Natural killer cell (primary cell): ENCODE data around the gene PXDN. TPM values are rescaled to one million over a fixed set of nuclear protein-coding genes. Genes with fewer than 3 reads are reported as not detected.

Experiments
- ATAC-seq, 3 donors: fragments of 150-1000 bp in 2 of 3; fragments of 200-7000 bp in 1 of 3; cut with Tn5 transposase; 1 replicate in 1 of 3; 2 replicates in 2 of 3; pipeline ENCODE4 v1.10.0; 2021; ENCODE audit warnings: mild to moderate bottlenecking in 2 of 3, moderate library complexity in 2 of 3
- DNase-seq, 2 donors: peaks; one replicate each; pipeline versions ENCODE4 v3.0.0 to v3.0.0-alpha.2; 2013 to 2021; ENCODE audit warnings: mixed read lengths in 1 of 2
- H3K27ac ChIP-seq: one replicate; pipeline ENCODE4 v1.5.1; 2013; ENCODE audit warnings: mild to moderate bottlenecking, low read length
- H3K27me3 ChIP-seq: one replicate; pipeline ENCODE4 v1.6.1; 2013; ENCODE audit warnings: low read length; ENCODE audit not compliant: control insufficient read depth, insufficient read depth
- H3K36me3 ChIP-seq: one replicate; pipeline ENCODE4 v1.6.1; 2013; ENCODE audit warnings: low read length; ENCODE audit not compliant: control insufficient read depth, insufficient read depth
- H3K4me1 ChIP-seq: one replicate; pipeline ENCODE4 v1.6.1; 2013; ENCODE audit warnings: low read length; ENCODE audit not compliant: control insufficient read depth, insufficient read depth
- H3K4me3 ChIP-seq: one replicate; pipeline ENCODE4 v1.5.1; 2013; ENCODE audit warnings: low read length
- H3K9me3 ChIP-seq: one replicate; pipeline ENCODE4 v1.6.1; 2013; ENCODE audit warnings: low read length; ENCODE audit not compliant: control insufficient read depth, insufficient read depth
- H3K27ac Mint-ChIP-seq, 2 donors: one replicate each; pipeline ENCODE4 v1.8.0; 2022; ENCODE audit warnings: mild to moderate bottlenecking in 2 of 2, mixed read lengths in 2 of 2, moderate library complexity in 1 of 2
- H3K27me3 Mint-ChIP-seq, 2 donors: one replicate each; pipeline ENCODE4 v1.8.0; 2022; ENCODE audit warnings: low read depth in 2 of 2, mixed read lengths in 2 of 2
- H3K36me3 Mint-ChIP-seq: one replicate; pipeline ENCODE4 v1.8.0; 2022; ENCODE audit warnings: mixed read lengths
- H3K4me1 Mint-ChIP-seq, 2 donors: one replicate each; pipeline ENCODE4 v1.8.0; 2022; ENCODE audit warnings: mixed read lengths in 2 of 2
- H3K4me3 Mint-ChIP-seq: one replicate; pipeline ENCODE4 v1.8.0; 2022; ENCODE audit warnings: mild to moderate bottlenecking, moderate library complexity, mixed read lengths
- H3K9me3 Mint-ChIP-seq, 2 donors: one replicate each; pipeline ENCODE4 v1.8.0; 2022; ENCODE audit warnings: mixed read lengths in 2 of 2
- WGBS: methylation state at CpG from one replicate; pipeline ENCODE4 v1.1.7; 2013; ENCODE audit warnings: missing lambda C conversion rate; ENCODE audit not compliant: insufficient coverage; 5-methylcytosine and 5-hydroxymethylcytosine counted together
- intact Hi-C: fragments of 100-400 bp; cut with micrococcal nuclease; formaldehyde crosslinking; loops from one replicate; pipeline ENCODE4 v1.14.2; 2022
- total RNA-seq, 4 donors: library from RNA; stranded (reverse); fragments of 120-200 nt in 1 of 4; gene quantifications; one replicate each; pipeline versions ENCODE4 v1.2.3 to v1.2.4, GENCODE V29; 2013 to 2022
- TF ChIP-seq, protein P1 (sequence below): fragments of 200-600 bp; IDR thresholded peaks from one replicate; pipeline ENCODE4 v1.8.0; 2022; ENCODE audit warnings: antibody characterized with exemption

Gene PXDN
- total RNA-seq, 3 donors from 2014 or later (not counting 1 experiment from before 2014, with no cell fraction given) = 2.1 to 3.7 (median 2.5) TPM

DNA sequence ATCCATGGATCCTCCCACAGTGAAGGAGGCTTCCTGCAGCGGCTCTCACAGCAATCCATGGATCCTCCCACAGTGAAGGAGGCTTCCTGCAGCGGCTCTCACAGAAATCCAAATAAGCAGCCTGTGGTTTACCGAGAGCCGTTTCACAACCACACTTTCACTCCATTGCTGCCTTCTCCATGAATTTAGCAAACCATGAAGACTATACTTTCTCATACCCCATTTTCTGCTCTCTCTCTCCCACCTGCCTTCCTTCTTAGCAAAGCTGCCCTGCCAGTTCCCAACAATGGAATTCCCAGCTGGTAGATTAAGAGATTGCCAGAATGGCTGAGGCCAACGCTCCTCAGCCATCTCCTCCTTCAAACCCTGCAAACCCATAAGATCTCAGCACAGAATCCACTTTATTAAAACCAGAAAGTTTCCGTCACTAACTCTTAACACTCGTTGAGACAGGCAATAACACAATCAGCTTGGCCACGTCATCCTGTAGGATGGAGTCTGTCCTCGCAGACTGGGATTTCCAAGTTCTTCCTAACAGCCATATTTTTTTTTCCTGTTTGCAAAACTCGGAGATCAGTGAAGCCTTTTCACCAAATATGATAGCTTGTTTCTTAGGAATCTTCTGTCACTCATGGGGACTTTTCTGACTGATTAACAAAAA lies 162.2 kb downstream of the PXDN start:
- Histone ChIP-seq H3K4me1 (no peaks in the 10 kb centered on the region), H3K9me3 (no peaks in the 10 kb centered on the region), H3K4me3 (no peak overlapping the region), H3K27me3 (peaks cover 2% of the 10 kb centered on the region), H3K27ac (no peak overlapping the region), H3K36me3 (no peaks in the 10 kb centered on the region)
- intact Hi-C loops = no loop called here
- no peak overlapping the region for H3K27ac Mint-ChIP-seq
- no peaks in the 10 kb centered on the region for H3K36me3 Mint-ChIP-seq
- H3K9me3 Mint-ChIP-seq = no peaks in the 10 kb centered on the region
- TF ChIP-seq, protein P1, sequence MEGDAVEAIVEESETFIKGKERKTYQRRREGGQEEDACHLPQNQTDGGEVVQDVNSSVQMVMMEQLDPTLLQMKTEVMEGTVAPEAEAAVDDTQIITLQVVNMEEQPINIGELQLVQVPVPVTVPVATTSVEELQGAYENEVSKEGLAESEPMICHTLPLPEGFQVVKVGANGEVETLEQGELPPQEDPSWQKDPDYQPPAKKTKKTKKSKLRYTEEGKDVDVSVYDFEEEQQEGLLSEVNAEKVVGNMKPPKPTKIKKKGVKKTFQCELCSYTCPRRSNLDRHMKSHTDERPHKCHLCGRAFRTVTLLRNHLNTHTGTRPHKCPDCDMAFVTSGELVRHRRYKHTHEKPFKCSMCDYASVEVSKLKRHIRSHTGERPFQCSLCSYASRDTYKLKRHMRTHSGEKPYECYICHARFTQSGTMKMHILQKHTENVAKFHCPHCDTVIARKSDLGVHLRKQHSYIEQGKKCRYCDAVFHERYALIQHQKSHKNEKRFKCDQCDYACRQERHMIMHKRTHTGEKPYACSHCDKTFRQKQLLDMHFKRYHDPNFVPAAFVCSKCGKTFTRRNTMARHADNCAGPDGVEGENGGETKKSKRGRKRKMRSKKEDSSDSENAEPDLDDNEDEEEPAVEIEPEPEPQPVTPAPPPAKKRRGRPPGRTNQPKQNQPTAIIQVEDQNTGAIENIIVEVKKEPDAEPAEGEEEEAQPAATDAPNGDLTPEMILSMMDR = no peak
- H3K4me1 Mint-ChIP-seq = no peaks in the 10 kb centered on the region
- peaks cover 7 to 12% of the 10 kb centered on the region in 2 donors for H3K27me3 Mint-ChIP-seq
- WGBS = 86% methylated on average over 10 of the region's 10 CpGs
- DNase-seq (no peak), ATAC-seq (no peak)
- no peak overlapping the region for H3K4me3 Mint-ChIP-seq
